Suprapubic skin (tissue), 4 donors: ENCODE data around the gene SNX15. TPM values are rescaled to one million over a fixed set of nuclear protein-coding genes. Genes with fewer than 3 reads are reported as not detected.

Source experiments
- DNase-seq, 2 donors: peaks; one replicate each; pipeline ENCODE4 v3.0.0-alpha.2; 2019; ENCODE audit warnings: low spot score in 2 of 2
- H3K27ac ChIP-seq: fragments of 200-600 bp; sonication (generic); one replicate; pipeline ENCODE4 v1.5.1; 2019
- H3K27me3 ChIP-seq: fragments of 200-600 bp; sonication (generic); one replicate; pipeline ENCODE4 v1.5.1; 2019
- H3K36me3 ChIP-seq: fragments of 200-600 bp; sonication (generic); one replicate; pipeline ENCODE4 v1.5.1; 2019
- H3K4me1 ChIP-seq: fragments of 200-600 bp; sonication (generic); one replicate; pipeline ENCODE4 v1.5.1; 2019
- H3K4me3 ChIP-seq: fragments of 200-600 bp; sonication (generic); one replicate; pipeline ENCODE4 v1.5.1; 2019; ENCODE audit warnings: mild to moderate bottlenecking
- H3K9me3 ChIP-seq: fragments of 200-600 bp; sonication (generic); one replicate; pipeline ENCODE4 v1.5.1; 2019
- EP300 ChIP-seq: sonication (generic); formaldehyde crosslinking; IDR thresholded peaks from one replicate; pipeline ENCODE4 v1.6.1; 2017; ENCODE audit warnings: antibody characterized with exemption
- POLR2A ChIP-seq, 2 donors: fragments of 450-650 bp; IDR thresholded peaks; one replicate each; pipeline ENCODE4 v1.6.1; 2017; ENCODE audit warnings: antibody characterized with exemption in 2 of 2, mild to moderate bottlenecking in 2 of 2, moderate library complexity in 2 of 2
- POLR2AphosphoS5 ChIP-seq, 3 donors: sonication (generic); formaldehyde crosslinking; IDR thresholded peaks; one replicate each; pipeline ENCODE4 v1.6.1; 2017; ENCODE audit warnings: antibody characterized with exemption in 3 of 3
- WGBS: methylation state at CpG from one replicate; pipeline ENCODE4 v1.1.5; 2018; 5-methylcytosine and 5-hydroxymethylcytosine counted together
- total RNA-seq, 4 donors: library from RNA; depleted of rRNA; stranded (reverse); fragments of >200 nt; gene quantifications; one replicate each; pipeline ENCODE4 v1.1.0, GENCODE V29; 2016
- TF ChIP-seq, protein P1 (sequence below), 2 donors: fragments of 200-600 bp in 1 of 2; fragments of 450-650 bp in 1 of 2; sonication (generic) in 1 of 2; IDR thresholded peaks; one replicate each; pipeline ENCODE4 v1.5.1; 2016 to 2019; ENCODE audit warnings: antibody characterized with exemption in 2 of 2, mild to moderate bottlenecking in 1 of 2, moderate library complexity in 1 of 2

The SNX15 gene
- total RNA-seq, 4 donors from 2014 or later, result 12.1 to 30.9 (median 24.2) TPM

DNA sequence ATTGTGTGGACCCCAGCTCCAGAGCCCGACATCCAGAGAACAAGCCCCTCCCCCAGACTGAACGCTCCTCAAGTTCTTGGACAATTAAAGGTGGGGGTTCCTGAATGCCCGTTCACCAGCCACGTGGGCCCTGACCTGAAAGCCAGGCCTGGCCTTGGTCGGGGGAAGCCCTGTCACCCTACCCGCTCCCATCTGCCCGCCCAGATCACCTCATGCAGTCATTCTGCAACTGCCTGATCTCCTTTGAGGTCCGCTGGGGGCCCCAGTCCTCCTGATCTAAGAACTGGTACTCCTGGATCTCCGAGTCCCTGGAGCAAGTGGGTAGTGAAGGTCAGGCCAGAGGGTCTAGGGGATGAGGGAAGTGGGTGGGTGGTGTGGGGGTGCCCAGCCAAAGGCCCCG lies 40.2 kb downstream of the SNX15 start:
- no peaks in the 10 kb centered on the region for H3K36me3 ChIP-seq
- H3K9me3 ChIP-seq, result no peaks in the 10 kb centered on the region
- DNase-seq, result no peak
- no peak overlapping the region for H3K27ac ChIP-seq
- H3K27me3 ChIP-seq, result no peaks in the 10 kb centered on the region
- H3K4me1 ChIP-seq, result no peaks in the 10 kb centered on the region
- no peak for TF ChIP-seq EP300
- no peak for TF ChIP-seq POLR2AphosphoS5 (IDR thresholded peaks at IDR 0.05)
- WGBS, result 90% methylated on average over 7 of the region's 10 CpGs
- H3K4me3 ChIP-seq, result no peak overlapping the region

DNA sequence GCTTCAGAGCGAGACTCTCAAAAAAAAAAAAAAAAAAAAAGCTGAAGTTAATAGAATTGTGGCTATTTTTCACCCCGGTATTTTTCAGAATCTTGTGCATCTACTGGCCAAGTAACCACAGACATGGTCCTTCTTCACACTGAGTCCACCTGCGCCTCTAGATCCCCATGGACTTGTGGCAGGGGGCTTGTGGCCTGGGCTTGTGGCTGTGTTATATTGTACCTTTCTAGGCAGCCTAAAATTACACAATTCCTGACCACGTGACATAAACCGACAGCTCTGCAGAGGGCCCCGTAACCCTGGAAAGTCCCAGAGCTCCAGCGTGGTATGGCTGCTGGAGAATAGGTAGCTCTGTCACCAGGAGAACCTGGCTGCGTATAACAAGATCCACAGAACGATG lies 42.0 kb downstream of the SNX15 start:
- Histone ChIP-seq H3K9me3 (no peaks in the 10 kb centered on the region), H3K27ac (no peak overlapping the region), H3K27me3 (no peaks in the 10 kb centered on the region), H3K4me1 (no peaks in the 10 kb centered on the region), H3K4me3 (no peak overlapping the region), H3K36me3 (no peaks in the 10 kb centered on the region)
- no peak for DNase-seq
- no peak for TF ChIP-seq POLR2A (IDR thresholded peaks at IDR 0.05)
- TF ChIP-seq, protein P1, sequence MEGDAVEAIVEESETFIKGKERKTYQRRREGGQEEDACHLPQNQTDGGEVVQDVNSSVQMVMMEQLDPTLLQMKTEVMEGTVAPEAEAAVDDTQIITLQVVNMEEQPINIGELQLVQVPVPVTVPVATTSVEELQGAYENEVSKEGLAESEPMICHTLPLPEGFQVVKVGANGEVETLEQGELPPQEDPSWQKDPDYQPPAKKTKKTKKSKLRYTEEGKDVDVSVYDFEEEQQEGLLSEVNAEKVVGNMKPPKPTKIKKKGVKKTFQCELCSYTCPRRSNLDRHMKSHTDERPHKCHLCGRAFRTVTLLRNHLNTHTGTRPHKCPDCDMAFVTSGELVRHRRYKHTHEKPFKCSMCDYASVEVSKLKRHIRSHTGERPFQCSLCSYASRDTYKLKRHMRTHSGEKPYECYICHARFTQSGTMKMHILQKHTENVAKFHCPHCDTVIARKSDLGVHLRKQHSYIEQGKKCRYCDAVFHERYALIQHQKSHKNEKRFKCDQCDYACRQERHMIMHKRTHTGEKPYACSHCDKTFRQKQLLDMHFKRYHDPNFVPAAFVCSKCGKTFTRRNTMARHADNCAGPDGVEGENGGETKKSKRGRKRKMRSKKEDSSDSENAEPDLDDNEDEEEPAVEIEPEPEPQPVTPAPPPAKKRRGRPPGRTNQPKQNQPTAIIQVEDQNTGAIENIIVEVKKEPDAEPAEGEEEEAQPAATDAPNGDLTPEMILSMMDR (IDR thresholded peaks at IDR 0.05), result no peak
- no peak for TF ChIP-seq EP300
- no peak for TF ChIP-seq POLR2AphosphoS5 (IDR thresholded peaks at IDR 0.05)
- 60% methylated on average over 9 of the region's 9 CpGs for WGBS

DNA sequence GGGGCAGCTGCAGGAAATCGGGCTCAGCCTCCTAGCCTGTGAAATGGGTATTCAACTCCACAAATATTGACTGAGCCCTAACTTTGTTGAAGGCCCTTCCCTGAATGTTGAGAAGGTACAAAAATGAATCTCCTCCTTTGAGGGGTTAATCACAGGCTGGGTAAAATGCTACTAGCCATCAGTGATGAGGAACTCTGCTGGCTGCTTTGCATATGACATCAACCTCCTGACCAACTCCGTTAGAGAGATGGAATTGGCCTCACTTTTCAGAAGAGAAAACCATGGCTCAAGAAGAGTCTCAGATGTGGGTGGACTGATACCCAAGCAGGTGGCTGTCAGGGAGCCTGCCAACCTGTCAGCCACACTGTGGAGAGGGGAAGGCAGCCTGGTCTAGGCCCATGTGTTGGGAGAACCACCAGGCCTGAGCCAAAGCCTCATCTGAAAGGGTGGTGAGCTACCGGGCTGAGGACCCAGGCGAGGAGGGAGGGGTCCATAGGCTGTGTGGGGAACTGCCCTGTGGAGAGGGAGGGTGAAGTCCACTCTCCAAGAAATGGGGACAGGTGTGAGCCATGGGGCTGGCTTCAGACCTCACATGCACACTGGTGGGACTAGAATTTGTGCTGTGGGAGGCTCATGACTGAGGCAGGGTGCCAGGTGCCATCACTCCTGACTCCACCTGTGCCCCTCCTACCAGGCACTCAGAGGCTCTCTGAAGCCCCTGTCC lies 44.8 kb downstream of the SNX15 start:
- H3K4me3 ChIP-seq, result no peak overlapping the region
- H3K27me3 ChIP-seq, result no peaks in the 10 kb centered on the region
- DNase-seq, result no peak
- no peaks in the 10 kb centered on the region for H3K9me3 ChIP-seq
- H3K4me1 ChIP-seq, result no peaks in the 10 kb centered on the region
- WGBS, result 74% methylated on average over 4 of the region's 4 CpGs
- TF ChIP-seq POLR2AphosphoS5 (IDR thresholded peaks at IDR 0.05), result no peak
- no peak for TF ChIP-seq EP300
- TF ChIP-seq, protein P1 (IDR thresholded peaks at IDR 0.05), result no peak
- TF ChIP-seq POLR2A (IDR thresholded peaks at IDR 0.05), result no peak
- no peaks in the 10 kb centered on the region for H3K36me3 ChIP-seq
- H3K27ac ChIP-seq, result no peak overlapping the region

DNA sequence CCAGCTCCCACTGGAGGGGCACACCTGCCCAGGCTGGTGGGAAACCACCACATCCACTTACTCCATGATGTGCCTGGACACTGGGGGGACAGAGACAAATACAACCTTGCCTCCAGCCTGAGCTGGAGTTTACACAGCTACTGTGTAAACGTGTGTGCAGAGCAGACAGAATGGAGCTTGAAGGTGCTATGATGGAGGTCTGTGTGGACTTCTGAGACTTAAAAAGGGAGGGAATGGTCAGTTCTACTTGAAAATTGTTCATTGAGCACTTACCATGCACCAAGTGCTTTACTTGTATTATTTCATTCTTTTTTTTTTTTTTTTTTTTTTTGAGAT lies 45.4 kb downstream of the SNX15 start:
- no peak overlapping the region for H3K27ac ChIP-seq
- no peak overlapping the region for H3K4me3 ChIP-seq
- WGBS, result 60% methylated on average over 1 of the region's 1 CpG
- no peaks in the 10 kb centered on the region for H3K9me3 ChIP-seq
- no peaks in the 10 kb centered on the region for H3K27me3 ChIP-seq
- no peak for TF ChIP-seq POLR2AphosphoS5 (IDR thresholded peaks at IDR 0.05)
- no peak for TF ChIP-seq POLR2A (IDR thresholded peaks at IDR 0.05)
- TF ChIP-seq EP300, result no peak
- TF ChIP-seq, protein P1 (IDR thresholded peaks at IDR 0.05), result no peak
- H3K4me1 ChIP-seq, result no peaks in the 10 kb centered on the region
- no peak for DNase-seq
- H3K36me3 ChIP-seq, result no peaks in the 10 kb centered on the region

DNA sequence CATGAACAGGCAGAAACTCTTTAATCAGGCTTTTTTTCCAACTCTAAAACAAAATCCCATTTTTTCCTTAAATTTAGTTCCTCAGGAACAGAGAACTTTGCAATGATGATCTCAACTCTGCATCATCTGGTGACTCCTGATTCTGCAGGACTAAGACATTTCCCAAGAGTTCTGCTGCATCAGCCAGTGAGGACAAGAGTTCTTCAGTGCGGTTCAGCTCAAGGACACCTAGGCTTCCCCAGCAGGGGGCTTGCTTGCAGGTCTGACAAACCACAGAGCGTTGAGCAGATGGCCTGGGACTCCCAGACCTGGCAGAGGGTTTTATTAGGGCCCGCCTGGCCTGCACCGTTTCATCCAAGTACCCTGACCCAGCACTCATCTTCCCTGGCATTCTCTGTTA lies 50.2 kb downstream of the SNX15 start:
- no peak overlapping the region for H3K27ac ChIP-seq
- 81% methylated on average over 4 of the region's 4 CpGs for WGBS
- TF ChIP-seq EP300, result no peak
- TF ChIP-seq, protein P1 (IDR thresholded peaks at IDR 0.05), result no peak
- TF ChIP-seq POLR2AphosphoS5 (IDR thresholded peaks at IDR 0.05), result no peak
- no peak for TF ChIP-seq POLR2A (IDR thresholded peaks at IDR 0.05)
- H3K4me3 ChIP-seq, result no peak overlapping the region
- no peaks in the 10 kb centered on the region for H3K27me3 ChIP-seq
- no peaks in the 10 kb centered on the region for H3K36me3 ChIP-seq
- no peak for DNase-seq
- H3K4me1 ChIP-seq, result no peaks in the 10 kb centered on the region
- no peaks in the 10 kb centered on the region for H3K9me3 ChIP-seq

DNA sequence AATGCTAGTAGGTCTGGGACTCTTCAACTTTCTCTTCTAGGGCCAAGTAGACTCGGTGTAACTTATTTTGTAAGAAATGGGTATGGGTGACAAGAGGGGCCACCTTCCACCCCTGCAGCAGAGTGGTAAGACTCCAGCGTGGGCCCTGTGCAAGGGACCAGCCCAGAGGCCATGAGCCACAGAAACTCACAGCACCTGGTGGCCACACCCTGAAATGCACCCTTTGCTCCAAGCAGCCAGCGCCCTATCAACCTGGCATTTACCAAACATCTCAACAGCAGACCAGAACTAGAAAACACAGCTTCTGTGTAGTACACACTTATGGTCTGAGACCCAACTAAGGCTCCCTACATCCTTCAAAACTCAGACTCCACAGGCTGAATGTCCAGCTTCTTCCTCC lies 50.9 kb downstream of the SNX15 start:
- TF ChIP-seq, protein P1 (IDR thresholded peaks at IDR 0.05), result peak; percentile 38 to 72
- no peak for TF ChIP-seq POLR2AphosphoS5 (IDR thresholded peaks at IDR 0.05)
- no peak for TF ChIP-seq EP300

More for the DNA sequence above, 50.9 kb downstream of the SNX15 start:
- H3K27me3 ChIP-seq, result no peaks in the 10 kb centered on the region
- 50% methylated on average over 3 of the region's 3 CpGs for WGBS
- no peaks in the 10 kb centered on the region for H3K36me3 ChIP-seq
- no peaks in the 10 kb centered on the region for H3K9me3 ChIP-seq
- no peak for DNase-seq
- H3K4me1 ChIP-seq, result peaks cover under 1% of the 10 kb centered on the region
- H3K4me3 ChIP-seq, result no peak overlapping the region
- H3K27ac ChIP-seq, result no peak overlapping the region
